Posterior vena cava (tissue), 2 donors: Measurements from ENCODE around the gene MANSC1. TPM values are rescaled to one million over a fixed set of nuclear protein-coding genes. Genes with fewer than 3 reads are reported as not detected.
A peak's percentile ranks its signal among the peaks of the same experiment; 100 is the strongest.
"Not testable (repeated sequence)": the region's sequence is repeated elsewhere in the genome, so short reads cannot be mapped to it uniquely, and the experiment has no call there.

Experiments used
- DNase-seq: peaks from one replicate; pipeline ENCODE4 v3.0.0-alpha.2; 2020; ENCODE audit warnings: low spot score
- intact Hi-C, 2 donors: fragments of 100-400 bp; cut with DNase I; formaldehyde crosslinking; loops; one replicate each; pipeline versions ENCODE4 v1.14.1 to v1.14.2; 2022 to 2023
- total RNA-seq, 2 donors: library from RNA; stranded (reverse); fragmentation: NEBNext Ultra II Directional; extraction: Animal tissue kit (Norgen Biotek cat#: 25700); gene quantifications; one replicate each; pipeline ENCODE4 v1.2.1, GENCODE V29; 2021
- donor health status: DM: yes; HTN: yes; CAD: no.
- donor health status: DM: yes; HTN: yes; CAD: no.

MANSC1 gene
- total RNA-seq, 2 donors from 2014 or later: 20.3 to 23.2 TPM

- intact Hi-C loops: no loop called here
These were observed 17.5 kb upstream of the MANSC1 start for GRCh38 chr12:12367482-12367998.

GRCh38 chr12:12366701-12367481 lies 16.8 kb upstream of the MANSC1 start:
- intact Hi-C loops: no loop called here
- no peak for DNase-seq

More at GRCh38 chr12:12367482-12367998, 17.5 kb upstream of the MANSC1 start:
- DNase-seq: no peak

GRCh38 chr12:12365931-12366431 lies 15.9 kb upstream of the MANSC1 start:
- DNase-seq: no peak
- intact Hi-C loops: no loop called here

- intact Hi-C loops: no loop called here
These were observed 15.4 kb upstream of the MANSC1 start for GRCh38 chr12:12365446-12365802.

GRCh38 chr12:12364787-12365445 lies 14.9 kb upstream of the MANSC1 start:
- DNase-seq: no peak
- intact Hi-C loops: no loop called here

More at GRCh38 chr12:12365446-12365802, 15.4 kb upstream of the MANSC1 start:
- DNase-seq: no peak

- intact Hi-C loops: no loop called here
- no peak for DNase-seq
These were observed 8.5 kb upstream of the MANSC1 start for GRCh38 chr12:12358528-12358927.

GRCh38 chr12:12357719-12358461 lies 7.8 kb upstream of the MANSC1 start:
- intact Hi-C loops: loop anchor here in 1 of 2 donors (2.0 kb wide), 1 partner anchor 31 kb away; no protein-coding TSS in a partner anchor
- no peak for DNase-seq

- intact Hi-C loops: loop anchor here in 1 of 2 donors (2.0 kb wide), 1 partner anchor 32 kb away; no protein-coding TSS in a partner anchor
- peak; percentile 99 for DNase-seq
These were observed 7.1 kb upstream of the MANSC1 start, which contains the start of gene BORCS5 for GRCh38 chr12:12356896-12357718. TSS of gene BORCS5 (plus strand) at chr12:12357078. CDS start at chr12:12357452, 374 bp downstream.

- intact Hi-C loops: loop anchor here in 1 of 2 donors (2.0 kb wide), 1 partner anchor 32 kb away; no protein-coding TSS in a partner anchor
- no peak for DNase-seq
These were observed 6.4 kb upstream of the MANSC1 start for GRCh38 chr12:12356467-12356895.

- intact Hi-C loops: no loop called here
- DNase-seq: no peak
These were observed 3.8 kb upstream of the MANSC1 start for GRCh38 chr12:12353807-12354206.

- intact Hi-C loops: no loop called here
- DNase-seq: no peak
These were observed 3.2 kb upstream of the MANSC1 start for GRCh38 chr12:12353276-12353675.

- intact Hi-C loops, DNase-seq: not testable (repeated sequence)
These were observed 1.6 kb upstream of the MANSC1 start for GRCh38 chr12:12351468-12352185.

- DNase-seq: no peak
- intact Hi-C loops: no loop called here
These were observed 924 bp upstream of the MANSC1 start for GRCh38 chr12:12350868-12351463.

GRCh38 chr12:12338527-12339168 lies 11.4 kb downstream of the MANSC1 start:
- intact Hi-C loops: loop anchor here in 1 of 2 donors (10.0 kb wide), 1 partner anchor 254 kb away; no protein-coding TSS in a partner anchor
- DNase-seq: no peak

- no peak for DNase-seq
- intact Hi-C loops: loop anchor here in 1 of 2 donors (10.0 kb wide), 1 partner anchor 252 kb away; no protein-coding TSS in a partner anchor
These were observed 13.5 kb downstream of the MANSC1 start for GRCh38 chr12:12336511-12336910.

- DNase-seq: no peak
- intact Hi-C loops: loop anchor here in 1 of 2 donors (10.0 kb wide), 1 partner anchor 251 kb away; no protein-coding TSS in a partner anchor
These were observed 14.0 kb downstream of the MANSC1 start for GRCh38 chr12:12336049-12336411.
